ENCODE measurements around the gene DSE. TPM values are rescaled to one million over a fixed set of nuclear protein-coding genes. Genes with fewer than 3 reads are reported as not detected.

DSE gene
- total RNA-seq, 3 donors from 2014 or later (not counting 1 experiment from before 2014, with no cell fraction given): 7.4 to 9.6 (median 7.6) TPM

DNA sequence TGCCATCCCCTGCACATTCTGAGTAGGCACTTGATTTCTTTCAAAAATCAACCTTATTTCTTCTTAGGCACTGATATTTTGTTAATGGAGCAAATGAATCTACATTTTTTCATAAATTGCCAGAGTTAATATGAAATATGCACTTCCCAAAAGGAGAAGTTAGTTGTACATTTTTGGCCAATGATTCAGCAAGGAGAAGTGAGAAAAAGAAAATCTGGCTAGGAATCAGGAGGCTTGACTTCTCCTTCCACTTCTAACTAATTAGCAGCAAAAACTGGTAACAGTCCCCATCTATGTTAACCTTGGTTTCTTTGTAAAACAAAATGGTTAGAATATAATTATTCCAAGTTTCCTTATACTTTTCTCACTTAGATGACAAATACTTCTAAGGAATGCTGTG is 7.0 kb upstream of the DSE start:
- DNase-seq (no peak), ATAC-seq (no peak)
- H3K27ac ChIP-seq (ENCODE audit: low read length): no peak overlapping the region
- no peak overlapping the region for H3K4me3 ChIP-seq (ENCODE audit: low read length)
- Mint-ChIP-seq H3K27ac (no peak overlapping the region), H3K4me1 (no peaks in the 10 kb centered on the region), H3K9me3 (no peaks in the 10 kb centered on the region), H3K4me3 (no peak overlapping the region), H3K27me3 (ENCODE audit: low read depth in 2 of 2) (no peaks in the 10 kb centered on the region), H3K36me3 (no peaks in the 10 kb centered on the region)
- no peak for TF ChIP-seq CTCF (IDR thresholded peaks at IDR 0.05)
- no peaks in the 10 kb centered on the region for H3K4me1 ChIP-seq (ENCODE audit: control insufficient read depth, insufficient read depth, low read length)
- peaks cover 2% of the 10 kb centered on the region for H3K27me3 ChIP-seq (ENCODE audit: control insufficient read depth, insufficient read depth, low read length)
- H3K36me3 ChIP-seq (ENCODE audit: control insufficient read depth, insufficient read depth, low read length): no peaks in the 10 kb centered on the region
- intact Hi-C loops (cut with micrococcal nuclease): no loop called here
- H3K9me3 ChIP-seq (ENCODE audit: control insufficient read depth, insufficient read depth, low read length): no peaks in the 10 kb centered on the region

DNA sequence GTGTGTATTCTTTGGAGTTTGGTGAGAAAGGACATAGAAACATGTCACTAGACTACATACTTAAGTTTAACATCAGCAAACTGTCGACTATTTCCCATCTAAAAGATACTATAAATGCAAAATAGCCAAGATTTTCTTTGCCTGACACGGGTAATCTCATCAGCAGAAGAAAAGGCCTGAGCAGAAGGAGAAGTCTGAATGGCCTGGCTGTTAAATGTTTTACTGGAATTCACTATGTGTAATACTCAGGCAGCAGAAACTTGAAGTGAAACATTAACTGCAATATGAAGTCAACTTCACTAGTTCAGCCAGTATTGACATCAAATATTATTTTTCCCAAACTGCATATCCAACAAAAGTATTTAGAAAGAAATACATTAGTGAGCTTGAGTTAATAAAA is 6.4 kb upstream of the DSE start:
- Histone ChIP-seq H3K9me3 (ENCODE audit: control insufficient read depth, insufficient read depth, low read length) (no peaks in the 10 kb centered on the region), H3K4me3 (ENCODE audit: low read length) (no peak overlapping the region), H3K36me3 (ENCODE audit: control insufficient read depth, insufficient read depth, low read length) (no peaks in the 10 kb centered on the region), H3K4me1 (ENCODE audit: control insufficient read depth, insufficient read depth, low read length) (no peaks in the 10 kb centered on the region), H3K27ac (ENCODE audit: low read length) (no peak overlapping the region), H3K27me3 (ENCODE audit: control insufficient read depth, insufficient read depth, low read length) (peaks cover 2% of the 10 kb centered on the region)
- 87% methylated on average over 2 of the region's 2 CpGs for WGBS (ENCODE audit: insufficient coverage)
- intact Hi-C loops (cut with micrococcal nuclease): no loop called here
- no peaks in the 10 kb centered on the region for H3K4me1 Mint-ChIP-seq
- TF ChIP-seq CTCF (IDR thresholded peaks at IDR 0.05): no peak
- DNase-seq (no peak), ATAC-seq (no peak)
- H3K36me3 Mint-ChIP-seq: no peaks in the 10 kb centered on the region
- H3K9me3 Mint-ChIP-seq: no peaks in the 10 kb centered on the region
- H3K27me3 Mint-ChIP-seq (ENCODE audit: low read depth in 2 of 2): no peaks in the 10 kb centered on the region
- H3K4me3 Mint-ChIP-seq: no peak overlapping the region
- H3K27ac Mint-ChIP-seq: no peak overlapping the region

DNA sequence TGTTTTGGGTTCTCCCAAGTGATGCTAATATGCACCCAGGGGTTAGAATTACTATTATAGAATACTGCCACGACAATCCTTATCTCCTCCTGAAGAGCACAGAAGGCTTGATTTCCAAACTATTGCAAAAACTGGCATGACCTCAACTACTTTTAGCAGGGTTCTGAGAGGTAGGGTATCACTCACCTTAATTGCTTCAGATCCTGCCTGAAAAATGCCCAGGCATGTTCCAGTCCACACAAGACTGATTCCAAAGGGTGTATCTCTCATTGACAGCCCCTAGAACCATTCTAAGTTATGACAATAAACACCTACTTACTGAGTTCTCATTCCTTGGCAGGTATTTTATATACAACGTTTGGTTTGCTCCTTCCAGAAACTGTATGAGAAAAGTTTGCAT is 5.0 kb upstream of the DSE start:
- H3K27me3 Mint-ChIP-seq (ENCODE audit: low read depth in 2 of 2): no peaks in the 10 kb centered on the region
- H3K27ac ChIP-seq (ENCODE audit: low read length): no peak overlapping the region
- H3K4me1 ChIP-seq (ENCODE audit: control insufficient read depth, insufficient read depth, low read length): peaks cover 6% of the 10 kb centered on the region
- H3K27me3 ChIP-seq (ENCODE audit: control insufficient read depth, insufficient read depth, low read length): peaks cover 2% of the 10 kb centered on the region
- H3K27ac Mint-ChIP-seq: no peak overlapping the region
- no peak for TF ChIP-seq CTCF (IDR thresholded peaks at IDR 0.05)
- H3K4me1 Mint-ChIP-seq: peaks cover 9% of the 10 kb centered on the region in 2 donors
- H3K36me3 Mint-ChIP-seq: no peaks in the 10 kb centered on the region
- no peak for DNase-seq
- no peak overlapping the region for H3K4me3 Mint-ChIP-seq
- no peak for ATAC-seq
- no peak overlapping the region for H3K4me3 ChIP-seq (ENCODE audit: low read length)
- intact Hi-C loops (cut with micrococcal nuclease): no loop called here
- H3K9me3 Mint-ChIP-seq: no peaks in the 10 kb centered on the region
- no peaks in the 10 kb centered on the region for H3K9me3 ChIP-seq (ENCODE audit: control insufficient read depth, insufficient read depth, low read length)
- 83% methylated on average over 2 of the region's 2 CpGs for WGBS (ENCODE audit: insufficient coverage)
- no peaks in the 10 kb centered on the region for H3K36me3 ChIP-seq (ENCODE audit: control insufficient read depth, insufficient read depth, low read length)

GRCh38 chr6:116366740-116367275 is 3.9 kb upstream of the DSE start:
- 91% methylated on average over 6 of the region's 6 CpGs for WGBS (ENCODE audit: insufficient coverage)

More at GRCh38 chr6:116366740-116367275, 3.9 kb upstream of the DSE start:
- Histone ChIP-seq H3K4me3 (ENCODE audit: low read length) (no peak overlapping the region), H3K9me3 (ENCODE audit: control insufficient read depth, insufficient read depth, low read length) (no peaks in the 10 kb centered on the region), H3K27ac (ENCODE audit: low read length) (no peak overlapping the region), H3K4me1 (ENCODE audit: control insufficient read depth, insufficient read depth, low read length) (peaks cover 13% of the 10 kb centered on the region), H3K27me3 (ENCODE audit: control insufficient read depth, insufficient read depth, low read length) (peaks cover 5% of the 10 kb centered on the region), H3K36me3 (ENCODE audit: control insufficient read depth, insufficient read depth, low read length) (no peaks in the 10 kb centered on the region)
- no peak for ATAC-seq
- Mint-ChIP-seq H3K27me3 (ENCODE audit: low read depth in 2 of 2) (no peaks in the 10 kb centered on the region), H3K27ac (no peak overlapping the region), H3K9me3 (no peaks in the 10 kb centered on the region), H3K36me3 (no peaks in the 10 kb centered on the region), H3K4me1 (peaks cover 9 to 16% of the 10 kb centered on the region in 2 donors), H3K4me3 (no peak overlapping the region)
- no peak for DNase-seq
- intact Hi-C loops (cut with micrococcal nuclease): no loop called here
- TF ChIP-seq CTCF (IDR thresholded peaks at IDR 0.05): no peak
